HTR-8/SVneo (cell line): Measurements from ENCODE around the gene MSL3.

ENCODE experiments used
- DNase-seq: peaks from one replicate; pipeline ENCODE4 v3.0.0; 2011; ENCODE audit warnings: low spot score, mixed read lengths; ENCODE audit not compliant: insufficient read length
- FAIRE-seq: peaks from 2 replicates; lab custom pipeline; 2011; peaks lifted over from hg19 to GRCh38; lab: Jason Lieb, UNC

MSL3 gene

GRCh38 chrX:11813341-11813740 lies 55.3 kb downstream of the MSL3 start:
- FAIRE-seq: no peak

More at GRCh38 chrX:11813341-11813740, 55.3 kb downstream of the MSL3 start:
- no peak for DNase-seq
